HS-5 (cell line): ENCODE data around the gene SINHCAF.

ENCODE experiments used
- DNase-seq: peaks from one replicate; pipeline ENCODE4 v3.0.0-alpha.2; 2012; ENCODE audit warnings: low read depth

Gene SINHCAF

DNA sequence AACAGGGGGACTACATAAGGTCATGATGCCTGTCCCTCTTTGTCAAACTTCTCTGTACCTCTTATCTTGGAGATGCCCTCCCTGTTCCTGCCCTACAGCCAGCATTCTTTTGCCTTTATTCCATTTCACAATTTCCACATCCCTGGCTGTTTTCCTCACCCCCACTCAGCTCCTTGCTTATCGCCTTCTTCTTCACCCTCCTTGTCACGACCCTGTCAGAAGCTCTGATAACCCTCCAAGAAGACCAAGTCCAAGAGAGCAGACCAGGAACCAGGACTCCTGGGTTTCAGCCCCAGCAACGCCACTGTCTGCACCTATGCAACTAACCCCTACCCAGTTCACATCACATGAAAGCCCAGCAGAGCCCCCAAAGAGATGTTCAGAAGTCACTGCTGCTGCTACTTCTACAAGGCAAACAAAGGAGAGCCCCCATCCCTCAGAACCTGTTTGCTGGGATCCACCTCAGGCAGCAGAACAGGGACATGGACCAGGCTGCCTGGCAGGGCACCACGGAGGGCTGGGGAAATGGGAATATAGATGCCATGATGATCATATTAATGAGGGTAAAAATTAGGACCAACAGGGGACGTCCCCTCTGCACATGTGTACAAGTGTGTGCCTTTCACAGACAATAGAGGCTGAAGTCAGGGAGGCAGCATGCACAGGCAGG, 92.8 kb downstream of the SINHCAF start:
- DNase-seq = no peak

DNA sequence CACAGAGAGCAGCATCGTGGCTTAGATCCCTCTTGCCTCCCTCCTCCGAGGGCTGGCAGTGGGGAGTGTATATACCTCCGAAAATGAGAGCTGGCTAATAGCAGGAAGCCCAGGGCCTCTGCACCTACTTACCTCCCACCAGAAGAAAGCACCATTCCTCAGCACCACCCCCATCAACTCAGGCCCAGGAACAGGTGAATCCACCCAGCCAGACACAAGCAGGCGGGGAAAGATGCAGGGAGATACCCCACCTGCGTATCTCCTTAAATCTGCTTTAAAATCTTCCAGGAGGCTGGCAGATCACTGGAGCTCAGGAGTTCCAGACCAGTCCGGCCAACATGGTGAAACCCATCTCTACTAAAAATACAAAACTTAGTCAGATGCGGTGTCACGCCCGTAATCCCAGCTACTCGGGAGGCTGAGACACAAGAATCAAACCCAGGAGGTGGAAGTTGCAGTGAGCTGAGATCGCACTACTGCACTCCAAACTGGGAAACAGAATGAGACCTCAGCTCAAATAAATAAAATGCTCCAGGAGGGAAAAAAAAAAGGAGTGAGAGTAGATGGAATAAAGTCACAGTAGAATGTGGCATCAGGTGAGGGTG, 93.5 kb downstream of the SINHCAF start:
- DNase-seq = no peak

DNA sequence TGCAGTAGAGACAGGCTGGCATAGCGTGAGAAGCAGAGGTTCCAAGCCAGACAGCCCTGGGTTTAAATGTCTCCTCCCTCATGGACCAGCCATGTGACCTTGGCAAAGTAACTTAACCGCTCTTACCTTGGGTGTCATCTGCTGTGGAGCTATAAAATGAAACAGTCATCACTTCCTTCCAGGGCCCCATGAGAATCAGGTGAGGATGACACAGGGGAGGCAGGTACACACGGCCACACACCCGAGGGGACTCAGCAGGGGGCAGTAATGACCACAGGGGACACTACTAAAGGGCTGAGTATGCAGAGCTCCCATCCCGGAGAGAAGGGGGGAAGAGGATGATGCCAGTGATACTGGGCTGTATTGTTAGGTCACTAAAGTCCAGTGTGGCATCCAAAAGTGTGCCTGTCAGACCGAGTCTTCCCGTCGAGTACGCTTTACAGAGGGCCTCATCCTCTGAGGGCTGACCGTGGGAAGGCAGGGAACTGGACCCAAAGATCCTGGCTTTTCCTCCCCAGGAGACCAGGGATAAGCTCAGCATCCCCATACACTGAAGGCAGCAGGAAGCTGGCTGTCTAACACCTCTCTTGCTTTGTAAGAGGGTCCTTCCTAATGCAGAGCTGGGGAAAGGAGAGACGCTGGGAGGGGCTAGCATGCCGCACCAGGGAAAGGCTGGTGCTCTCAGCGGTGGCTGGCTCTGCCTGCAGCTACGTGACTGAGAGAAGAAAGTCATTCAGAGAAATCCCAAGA, 94.2 kb downstream of the SINHCAF start:
- DNase-seq = no peak
